ENCODE results near the gene RIMKLB.

Gene RIMKLB

DNA sequence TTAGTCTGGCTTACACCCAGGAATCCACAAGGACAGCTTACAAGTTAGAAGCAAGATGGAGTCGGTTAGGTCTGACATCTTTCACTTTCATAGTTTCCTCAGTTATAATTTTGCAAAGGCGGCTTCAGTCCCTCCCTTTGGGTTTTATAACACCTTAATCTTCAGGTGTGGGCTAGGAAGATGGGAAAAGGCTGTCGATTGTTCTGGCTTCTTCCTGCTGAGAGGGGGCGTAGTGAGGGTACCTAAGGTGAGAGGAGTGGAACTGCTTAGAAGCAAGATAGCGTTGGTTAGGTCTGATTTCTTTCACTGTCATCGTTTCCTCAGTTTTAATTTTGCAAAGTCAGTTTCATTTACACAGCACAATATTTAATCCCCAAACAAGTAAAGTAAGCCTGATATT is 134.7 kb downstream of the RIMKLB start:
- H3K4me3 ChIP-seq (ENCODE audit: low read depth, low read length): no peak overlapping the region
- no peaks in the 10 kb centered on the region for H3K27me3 ChIP-seq (ENCODE audit: control insufficient read depth, insufficient read depth, low read length)
- no peaks in the 10 kb centered on the region for H3K9me3 ChIP-seq (ENCODE audit: control insufficient read depth, insufficient read depth, low read length)
- H3K9ac ChIP-seq (ENCODE audit: low read depth, low read length): no peak overlapping the region
- H3K4me1 ChIP-seq (ENCODE audit: control insufficient read depth, insufficient read depth, low read length): peaks cover 31% of the 10 kb centered on the region
- no peak overlapping the region for H3K27ac ChIP-seq (ENCODE audit: low read depth, low read length)
- H3K36me3 ChIP-seq (ENCODE audit: control insufficient read depth, insufficient read depth, low read length): no peaks in the 10 kb centered on the region

All from HUES48 (cell line).